ENCODE results near the gene CHID1.

Gene CHID1

GRCh38 chr11:933142-933851 is 22.7 kb upstream of the CHID1 start:
- Histone ChIP-seq H3K9me3 (ENCODE audit: control insufficient read depth, insufficient read depth, low read length) (no peaks in the 10 kb centered on the region), H3K36me3 (ENCODE audit: control insufficient read depth, insufficient read depth, low read length) (no peaks in the 10 kb centered on the region), H3K27ac (ENCODE audit: low read length) (no peak overlapping the region), H3K27me3 (ENCODE audit: control insufficient read depth, insufficient read depth, low read length) (no peaks in the 10 kb centered on the region), H3K4me3 (ENCODE audit: low read length) (no peak overlapping the region), H3K4me1 (ENCODE audit: control insufficient read depth, insufficient read depth, low read length) (peaks cover 11% of the 10 kb centered on the region)
- WGBS (ENCODE audit: insufficient coverage, insufficient read length): no CpG with 5 or more reads among the region's 14 CpGs
- DNase-seq (ENCODE audit: low read depth, low spot score): no peak

GRCh38 chr11:932435-932834 is 21.8 kb upstream of the CHID1 start:
- H3K27me3 ChIP-seq (ENCODE audit: control insufficient read depth, insufficient read depth, low read length): no peaks in the 10 kb centered on the region
- no peak overlapping the region for H3K27ac ChIP-seq (ENCODE audit: low read length)
- no peak for DNase-seq (ENCODE audit: low read depth, low spot score)
- peaks cover 7% of the 10 kb centered on the region for H3K4me1 ChIP-seq (ENCODE audit: control insufficient read depth, insufficient read depth, low read length)
- no peak overlapping the region for H3K4me3 ChIP-seq (ENCODE audit: low read length)
- no CpG with 5 or more reads among the region's 4 CpGs for WGBS (ENCODE audit: insufficient coverage, insufficient read length)
- no peaks in the 10 kb centered on the region for H3K36me3 ChIP-seq (ENCODE audit: control insufficient read depth, insufficient read depth, low read length)
- no peaks in the 10 kb centered on the region for H3K9me3 ChIP-seq (ENCODE audit: control insufficient read depth, insufficient read depth, low read length)

- no peaks in the 10 kb centered on the region for H3K9me3 ChIP-seq (ENCODE audit: control insufficient read depth, insufficient read depth, low read length)
- no peak for DNase-seq (ENCODE audit: low read depth, low spot score)
- H3K36me3 ChIP-seq (ENCODE audit: control insufficient read depth, insufficient read depth, low read length): no peaks in the 10 kb centered on the region
- peaks cover 9% of the 10 kb centered on the region for H3K4me1 ChIP-seq (ENCODE audit: control insufficient read depth, insufficient read depth, low read length)
- H3K4me3 ChIP-seq (ENCODE audit: low read length): no peak overlapping the region
- no peak overlapping the region for H3K27ac ChIP-seq (ENCODE audit: low read length)
- H3K27me3 ChIP-seq (ENCODE audit: control insufficient read depth, insufficient read depth, low read length): no peaks in the 10 kb centered on the region
- WGBS (ENCODE audit: insufficient coverage, insufficient read length): no CpG with 5 or more reads among the region's 3 CpGs
Observed at GRCh38 chr11:931385-931784, 20.8 kb upstream of the CHID1 start.

GRCh38 chr11:929405-929804 is 18.8 kb upstream of the CHID1 start:
- peaks cover 9% of the 10 kb centered on the region for H3K4me1 ChIP-seq (ENCODE audit: control insufficient read depth, insufficient read depth, low read length)
- H3K36me3 ChIP-seq (ENCODE audit: control insufficient read depth, insufficient read depth, low read length): no peaks in the 10 kb centered on the region
- no CpG with 5 or more reads among the region's 11 CpGs for WGBS (ENCODE audit: insufficient coverage, insufficient read length)
- no peaks in the 10 kb centered on the region for H3K9me3 ChIP-seq (ENCODE audit: control insufficient read depth, insufficient read depth, low read length)
- no peak for DNase-seq (ENCODE audit: low read depth, low spot score)
- H3K27ac ChIP-seq (ENCODE audit: low read length): no peak overlapping the region
- no peaks in the 10 kb centered on the region for H3K27me3 ChIP-seq (ENCODE audit: control insufficient read depth, insufficient read depth, low read length)
- H3K4me3 ChIP-seq (ENCODE audit: low read length): no peak overlapping the region

DNA sequence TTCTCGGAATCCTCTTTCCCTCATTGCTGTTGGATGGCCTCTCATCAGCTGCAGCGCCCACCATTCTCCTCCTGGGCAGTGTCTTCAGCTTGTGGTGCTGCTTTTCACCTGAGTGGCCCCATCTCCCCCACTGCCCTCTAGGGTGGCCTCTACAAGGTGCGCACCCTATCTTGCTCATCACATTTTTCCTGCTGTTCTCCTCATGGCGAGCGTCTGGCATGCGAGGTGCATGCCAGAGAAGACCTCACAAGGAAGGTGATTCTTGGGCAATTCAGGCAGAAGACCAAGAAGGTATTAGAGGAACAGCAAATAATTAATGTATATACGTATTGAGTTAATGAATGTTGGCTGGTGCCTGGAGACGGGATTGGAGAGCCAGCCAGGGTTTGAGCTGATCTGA is 18.2 kb upstream of the CHID1 start:
- Histone ChIP-seq H3K9me3 (ENCODE audit: control insufficient read depth, insufficient read depth, low read length) (no peaks in the 10 kb centered on the region), H3K4me3 (ENCODE audit: low read length) (no peak overlapping the region), H3K27ac (ENCODE audit: low read length) (no peak overlapping the region), H3K27me3 (ENCODE audit: control insufficient read depth, insufficient read depth, low read length) (no peaks in the 10 kb centered on the region), H3K4me1 (ENCODE audit: control insufficient read depth, insufficient read depth, low read length) (peaks cover 7% of the 10 kb centered on the region), H3K36me3 (ENCODE audit: control insufficient read depth, insufficient read depth, low read length) (no peaks in the 10 kb centered on the region)
- no peak for DNase-seq (ENCODE audit: low read depth, low spot score)
- WGBS (ENCODE audit: insufficient coverage, insufficient read length): no CpG with 5 or more reads among the region's 8 CpGs

- H3K27me3 ChIP-seq (ENCODE audit: control insufficient read depth, insufficient read depth, low read length): no peaks in the 10 kb centered on the region
- H3K4me1 ChIP-seq (ENCODE audit: control insufficient read depth, insufficient read depth, low read length): peaks cover 1% of the 10 kb centered on the region
- H3K27ac ChIP-seq (ENCODE audit: low read length): no peak overlapping the region
- H3K9me3 ChIP-seq (ENCODE audit: control insufficient read depth, insufficient read depth, low read length): no peaks in the 10 kb centered on the region
- no peak overlapping the region for H3K4me3 ChIP-seq (ENCODE audit: low read length)
- no peaks in the 10 kb centered on the region for H3K36me3 ChIP-seq (ENCODE audit: control insufficient read depth, insufficient read depth, low read length)
- DNase-seq (ENCODE audit: low read depth, low spot score): no peak
- no CpG with 5 or more reads among the region's 7 CpGs for WGBS (ENCODE audit: insufficient coverage, insufficient read length)
Observed at GRCh38 chr11:927871-928270, 17.3 kb upstream of the CHID1 start.

GRCh38 chr11:926341-926916 is 15.8 kb upstream of the CHID1 start:
- WGBS (ENCODE audit: insufficient coverage, insufficient read length): no CpG with 5 or more reads among the region's 26 CpGs
- Histone ChIP-seq H3K36me3 (ENCODE audit: control insufficient read depth, insufficient read depth, low read length) (no peaks in the 10 kb centered on the region), H3K9me3 (ENCODE audit: control insufficient read depth, insufficient read depth, low read length) (no peaks in the 10 kb centered on the region), H3K27me3 (ENCODE audit: control insufficient read depth, insufficient read depth, low read length) (no peaks in the 10 kb centered on the region), H3K4me1 (ENCODE audit: control insufficient read depth, insufficient read depth, low read length) (peaks cover 1% of the 10 kb centered on the region), H3K27ac (ENCODE audit: low read length) (no peak overlapping the region), H3K4me3 (ENCODE audit: low read length) (peak overlapping the region; percentile 84; the same call in 1 of the 2 replicates)
- no peak for DNase-seq (ENCODE audit: low read depth, low spot score)

- peak within 1 kb of the TSS; percentile 84 for H3K4me3 ChIP-seq (ENCODE audit: low read length)
- WGBS (ENCODE audit: insufficient coverage, insufficient read length): no CpG with 5 or more reads among the region's 124 CpGs
- no peaks in the 10 kb centered on the region for H3K27me3 ChIP-seq (ENCODE audit: control insufficient read depth, insufficient read depth, low read length)
- no peaks in the 10 kb centered on the region for H3K9me3 ChIP-seq (ENCODE audit: control insufficient read depth, insufficient read depth, low read length)
- peaks cover 1% of the 10 kb centered on the region for H3K4me1 ChIP-seq (ENCODE audit: control insufficient read depth, insufficient read depth, low read length)
- DNase-seq (ENCODE audit: low read depth, low spot score): peak; percentile 61
- no peaks in the 10 kb centered on the region for H3K36me3 ChIP-seq (ENCODE audit: control insufficient read depth, insufficient read depth, low read length)
- H3K27ac ChIP-seq (ENCODE audit: low read length): no peak within 1 kb of the TSS
Observed at GRCh38 chr11:925496-926301, 15.1 kb upstream of the CHID1 start, which contains the start of gene AP2A2. AP2A2 (plus strand) TSS chr11:925870; CDS start chr11:926022, 152 bp downstream.

DNA sequence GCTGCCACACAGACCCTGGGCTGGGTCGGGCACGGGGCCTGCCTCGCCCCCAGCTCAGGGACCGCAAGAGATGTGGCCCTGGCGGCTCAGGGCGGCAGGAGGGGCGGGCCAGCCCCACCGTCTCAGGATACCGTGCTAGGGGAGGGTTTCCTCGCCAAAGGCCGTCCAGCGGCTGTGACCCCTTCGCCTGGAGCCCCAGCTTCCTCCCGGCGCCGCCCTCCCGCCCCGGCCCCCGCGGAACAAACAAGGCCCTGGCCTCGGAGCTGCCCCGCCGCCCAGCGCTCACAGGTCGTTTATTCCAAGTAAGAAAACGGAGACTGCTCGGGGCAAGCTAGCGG is 14.5 kb upstream of the CHID1 start:
- H3K27ac ChIP-seq (ENCODE audit: low read length): no peak overlapping the region

GRCh38 chr11:924406-925157 is 14.0 kb upstream of the CHID1 start:
- Histone ChIP-seq H3K4me1 (ENCODE audit: control insufficient read depth, insufficient read depth, low read length) (peaks cover 1% of the 10 kb centered on the region), H3K27me3 (ENCODE audit: control insufficient read depth, insufficient read depth, low read length) (no peaks in the 10 kb centered on the region), H3K9me3 (ENCODE audit: control insufficient read depth, insufficient read depth, low read length) (no peaks in the 10 kb centered on the region), H3K36me3 (ENCODE audit: control insufficient read depth, insufficient read depth, low read length) (no peaks in the 10 kb centered on the region), H3K27ac (ENCODE audit: low read length) (no peak overlapping the region), H3K4me3 (ENCODE audit: low read length) (no peak overlapping the region)
- no peak for DNase-seq (ENCODE audit: low read depth, low spot score)
- no CpG with 5 or more reads among the region's 18 CpGs for WGBS (ENCODE audit: insufficient coverage, insufficient read length)

More for the DNA sequence above, 14.5 kb upstream of the CHID1 start:
- WGBS (ENCODE audit: insufficient coverage, insufficient read length): no CpG with 5 or more reads among the region's 28 CpGs
- Histone ChIP-seq H3K4me3 (ENCODE audit: low read length) (peak overlapping the region; percentile 14; the same call in 1 of the 2 replicates), H3K9me3 (ENCODE audit: control insufficient read depth, insufficient read depth, low read length) (no peaks in the 10 kb centered on the region), H3K36me3 (ENCODE audit: control insufficient read depth, insufficient read depth, low read length) (no peaks in the 10 kb centered on the region), H3K27me3 (ENCODE audit: control insufficient read depth, insufficient read depth, low read length) (no peaks in the 10 kb centered on the region), H3K4me1 (ENCODE audit: control insufficient read depth, insufficient read depth, low read length) (peaks cover 1% of the 10 kb centered on the region)
- no peak for DNase-seq (ENCODE audit: low read depth, low spot score)

Measured in iPS DF 6.9 (cell line).